ENCODE results near the gene CYP2W1.

DNA sequence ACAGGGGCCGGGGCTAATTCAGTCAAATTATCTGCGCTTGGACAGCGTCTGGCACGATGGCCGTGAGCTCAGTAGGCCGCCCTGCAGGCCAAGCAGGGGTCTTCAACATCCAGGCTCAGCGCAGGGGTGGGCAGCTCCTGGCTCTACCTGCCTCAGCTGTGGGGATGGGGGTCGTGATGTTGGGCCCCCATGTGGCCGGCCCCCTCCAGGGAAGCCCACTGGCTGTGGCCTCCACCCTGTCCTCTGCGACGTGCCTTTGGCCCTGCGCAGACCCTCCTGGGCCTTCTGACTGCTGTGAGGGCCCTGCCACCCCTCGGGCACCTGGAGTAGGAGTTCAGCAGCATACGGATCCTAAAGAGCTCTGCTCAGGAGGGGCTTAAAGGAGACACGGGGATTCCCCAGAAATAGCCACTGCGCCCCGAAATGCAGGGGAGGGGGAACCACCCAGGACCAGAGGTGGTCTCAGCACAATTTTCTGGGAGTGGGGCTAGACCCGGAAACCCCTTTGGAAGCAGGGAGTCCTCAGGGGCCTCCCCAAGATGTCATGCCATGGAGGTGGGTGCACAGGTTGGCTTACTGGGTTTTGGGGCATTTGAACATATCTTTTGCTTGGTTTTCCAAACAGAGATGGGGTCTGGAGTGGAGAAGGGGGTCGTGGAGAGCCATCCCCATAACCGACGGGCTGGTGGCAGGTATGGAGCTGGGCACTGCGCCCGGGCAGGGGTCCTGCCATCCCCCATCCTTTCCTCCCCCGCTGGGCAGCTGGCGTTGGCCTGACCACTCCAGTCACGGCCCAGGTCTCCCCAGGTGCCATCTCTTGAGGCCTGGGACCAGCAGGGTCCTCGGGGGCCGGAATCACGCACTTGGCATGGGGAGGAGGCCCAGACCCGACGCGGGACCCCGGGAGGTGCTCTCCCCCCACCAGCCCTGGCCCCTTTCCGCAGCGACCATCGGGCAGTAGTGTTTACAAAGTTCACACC lies 24.5 kb upstream of the CYP2W1 start:
- TF ChIP-seq, protein P1, sequence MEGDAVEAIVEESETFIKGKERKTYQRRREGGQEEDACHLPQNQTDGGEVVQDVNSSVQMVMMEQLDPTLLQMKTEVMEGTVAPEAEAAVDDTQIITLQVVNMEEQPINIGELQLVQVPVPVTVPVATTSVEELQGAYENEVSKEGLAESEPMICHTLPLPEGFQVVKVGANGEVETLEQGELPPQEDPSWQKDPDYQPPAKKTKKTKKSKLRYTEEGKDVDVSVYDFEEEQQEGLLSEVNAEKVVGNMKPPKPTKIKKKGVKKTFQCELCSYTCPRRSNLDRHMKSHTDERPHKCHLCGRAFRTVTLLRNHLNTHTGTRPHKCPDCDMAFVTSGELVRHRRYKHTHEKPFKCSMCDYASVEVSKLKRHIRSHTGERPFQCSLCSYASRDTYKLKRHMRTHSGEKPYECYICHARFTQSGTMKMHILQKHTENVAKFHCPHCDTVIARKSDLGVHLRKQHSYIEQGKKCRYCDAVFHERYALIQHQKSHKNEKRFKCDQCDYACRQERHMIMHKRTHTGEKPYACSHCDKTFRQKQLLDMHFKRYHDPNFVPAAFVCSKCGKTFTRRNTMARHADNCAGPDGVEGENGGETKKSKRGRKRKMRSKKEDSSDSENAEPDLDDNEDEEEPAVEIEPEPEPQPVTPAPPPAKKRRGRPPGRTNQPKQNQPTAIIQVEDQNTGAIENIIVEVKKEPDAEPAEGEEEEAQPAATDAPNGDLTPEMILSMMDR (IDR thresholded peaks at IDR 0.05): no peak
- TF ChIP-seq POLR2A (IDR thresholded peaks at IDR 0.05): no peak
- no peak for TF ChIP-seq EP300 (IDR thresholded peaks at IDR 0.05)
